ENCODE results near the gene RHCG.

DNA sequence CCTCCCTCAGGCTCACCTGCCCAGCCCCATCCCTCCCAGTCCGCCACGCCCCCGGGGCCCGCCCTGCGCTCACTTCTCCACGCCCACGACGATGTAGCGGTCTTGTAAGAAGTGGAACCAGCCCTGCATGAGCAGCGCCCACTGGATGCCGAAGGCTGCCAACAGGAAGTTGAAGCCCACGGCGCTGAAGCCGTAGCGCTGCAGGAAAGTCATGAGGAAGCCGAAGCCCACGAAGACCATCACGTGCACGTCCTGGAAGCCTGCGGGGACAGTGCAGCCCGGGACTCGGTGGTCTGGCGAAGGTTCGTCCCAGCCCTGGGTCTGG is 9.7 kb downstream of the RHCG start:
- TF ChIP-seq, protein P1, sequence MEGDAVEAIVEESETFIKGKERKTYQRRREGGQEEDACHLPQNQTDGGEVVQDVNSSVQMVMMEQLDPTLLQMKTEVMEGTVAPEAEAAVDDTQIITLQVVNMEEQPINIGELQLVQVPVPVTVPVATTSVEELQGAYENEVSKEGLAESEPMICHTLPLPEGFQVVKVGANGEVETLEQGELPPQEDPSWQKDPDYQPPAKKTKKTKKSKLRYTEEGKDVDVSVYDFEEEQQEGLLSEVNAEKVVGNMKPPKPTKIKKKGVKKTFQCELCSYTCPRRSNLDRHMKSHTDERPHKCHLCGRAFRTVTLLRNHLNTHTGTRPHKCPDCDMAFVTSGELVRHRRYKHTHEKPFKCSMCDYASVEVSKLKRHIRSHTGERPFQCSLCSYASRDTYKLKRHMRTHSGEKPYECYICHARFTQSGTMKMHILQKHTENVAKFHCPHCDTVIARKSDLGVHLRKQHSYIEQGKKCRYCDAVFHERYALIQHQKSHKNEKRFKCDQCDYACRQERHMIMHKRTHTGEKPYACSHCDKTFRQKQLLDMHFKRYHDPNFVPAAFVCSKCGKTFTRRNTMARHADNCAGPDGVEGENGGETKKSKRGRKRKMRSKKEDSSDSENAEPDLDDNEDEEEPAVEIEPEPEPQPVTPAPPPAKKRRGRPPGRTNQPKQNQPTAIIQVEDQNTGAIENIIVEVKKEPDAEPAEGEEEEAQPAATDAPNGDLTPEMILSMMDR (conservative IDR thresholded peaks at IDR 0.05 in 1 of 2, IDR thresholded peaks at IDR 0.05 in 1 of 2; ENCODE audit: extremely low read depth in 1 of 2, insufficient read depth in 1 of 2, low read depth in 1 of 2, low read length in 2 of 2) = no peak
- TF ChIP-seq EZH2 (IDR thresholded peaks at IDR 0.05; ENCODE audit: borderline replicate concordance, low read length) = no peak

Measured in mammary epithelial cell (primary cell).